Measurements from ENCODE around the gene SRSF4.

DNA sequence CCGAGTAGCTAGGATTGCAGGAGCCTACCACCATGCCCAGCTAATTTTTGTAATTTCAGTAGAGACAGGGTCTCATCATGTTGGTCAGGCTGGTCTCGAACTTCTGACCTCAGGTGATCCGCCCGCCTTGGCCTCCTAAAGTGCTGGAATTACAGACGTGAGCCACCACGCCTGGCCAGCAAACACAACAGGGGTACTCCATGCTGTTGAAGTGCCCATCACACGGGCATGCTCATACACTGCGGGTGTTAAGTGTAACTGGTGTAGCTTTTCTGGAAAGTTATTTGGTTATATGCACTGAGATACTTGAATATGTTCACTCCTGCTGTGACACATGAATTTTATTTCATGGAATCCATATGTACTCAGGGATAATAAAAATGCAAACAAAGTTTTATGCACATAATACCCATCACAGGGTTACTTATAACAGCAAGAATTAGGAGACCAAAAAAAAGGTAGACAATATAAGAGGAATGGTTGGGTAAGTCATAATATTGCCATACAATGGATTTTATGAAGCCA, 9.2 kb downstream of the SRSF4 start:
- TF ChIP-seq, protein P1, sequence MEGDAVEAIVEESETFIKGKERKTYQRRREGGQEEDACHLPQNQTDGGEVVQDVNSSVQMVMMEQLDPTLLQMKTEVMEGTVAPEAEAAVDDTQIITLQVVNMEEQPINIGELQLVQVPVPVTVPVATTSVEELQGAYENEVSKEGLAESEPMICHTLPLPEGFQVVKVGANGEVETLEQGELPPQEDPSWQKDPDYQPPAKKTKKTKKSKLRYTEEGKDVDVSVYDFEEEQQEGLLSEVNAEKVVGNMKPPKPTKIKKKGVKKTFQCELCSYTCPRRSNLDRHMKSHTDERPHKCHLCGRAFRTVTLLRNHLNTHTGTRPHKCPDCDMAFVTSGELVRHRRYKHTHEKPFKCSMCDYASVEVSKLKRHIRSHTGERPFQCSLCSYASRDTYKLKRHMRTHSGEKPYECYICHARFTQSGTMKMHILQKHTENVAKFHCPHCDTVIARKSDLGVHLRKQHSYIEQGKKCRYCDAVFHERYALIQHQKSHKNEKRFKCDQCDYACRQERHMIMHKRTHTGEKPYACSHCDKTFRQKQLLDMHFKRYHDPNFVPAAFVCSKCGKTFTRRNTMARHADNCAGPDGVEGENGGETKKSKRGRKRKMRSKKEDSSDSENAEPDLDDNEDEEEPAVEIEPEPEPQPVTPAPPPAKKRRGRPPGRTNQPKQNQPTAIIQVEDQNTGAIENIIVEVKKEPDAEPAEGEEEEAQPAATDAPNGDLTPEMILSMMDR (IDR thresholded peaks at IDR 0.05) = no peak
- TF ChIP-seq POLR2A (IDR thresholded peaks at IDR 0.05) = no peak
- no peak for TF ChIP-seq EP300 (IDR thresholded peaks at IDR 0.05)

All from ovary (tissue), 3 donors.